DMS153 (cell line): ENCODE results near the gene ZNF280D.

ENCODE experiments used
- DNase-seq: peaks from one replicate; lab custom pipeline; 2025; lab: John Stamatoyannopoulos, UW

Gene ZNF280D

GRCh38 chr15:56640127-56640526 lies 93.2 kb downstream of the ZNF280D start:
- no peak for DNase-seq

- DNase-seq: no peak
These were observed 93.7 kb downstream of the ZNF280D start for GRCh38 chr15:56639631-56640030.

DNA sequence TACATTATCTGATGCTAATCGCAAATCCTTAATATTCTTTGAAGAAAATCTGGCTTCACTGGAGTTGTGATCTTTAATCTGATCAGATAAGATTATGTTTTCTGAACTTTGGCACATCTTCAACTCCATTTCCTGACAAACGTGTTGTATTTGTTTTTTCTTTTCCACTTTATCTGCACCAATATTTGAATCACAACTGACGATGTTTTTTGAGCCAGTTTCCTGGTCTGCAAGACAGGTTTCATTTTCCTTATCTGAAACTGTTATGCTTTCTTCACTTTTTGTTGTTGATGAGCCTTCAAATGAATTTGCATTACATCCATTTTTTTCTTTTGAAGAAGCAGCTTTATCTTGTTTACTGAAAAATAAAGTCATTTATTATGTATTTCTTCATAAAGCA lies 101.5 kb downstream of the ZNF280D start:
- no peak for DNase-seq

- DNase-seq: no peak
These were observed 104.3 kb downstream of the ZNF280D start for GRCh38 chr15:56628893-56629532.

- no peak for DNase-seq
These were observed 113.4 kb downstream of the ZNF280D start for GRCh38 chr15:56619887-56620286.

GRCh38 chr15:56617628-56618027 lies 115.7 kb downstream of the ZNF280D start:
- no peak for DNase-seq

DNA sequence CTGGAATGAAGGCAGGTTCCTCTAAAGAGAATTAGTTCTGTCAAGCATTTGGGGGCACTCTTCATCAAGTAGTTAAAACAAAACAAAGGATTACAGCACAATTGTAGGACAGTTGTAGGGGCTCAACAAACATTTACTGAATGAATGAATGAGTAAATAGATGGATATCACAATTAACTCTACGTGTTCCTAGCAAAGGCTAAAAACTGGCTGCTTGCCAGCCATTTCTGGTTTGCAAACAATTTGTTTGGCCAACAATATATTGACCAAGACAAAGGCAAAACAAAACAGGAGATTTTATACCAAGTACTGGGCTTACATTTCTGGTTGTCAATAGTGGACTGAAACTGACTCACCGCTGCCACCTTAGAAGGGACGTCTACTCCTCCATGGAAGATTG lies 116.8 kb downstream of the ZNF280D start:
- DNase-seq: no peak

- no peak for DNase-seq
These were observed 119.5 kb downstream of the ZNF280D start for GRCh38 chr15:56613811-56614210.

GRCh38 chr15:56608993-56609392 lies 124.3 kb downstream of the ZNF280D start:
- no peak for DNase-seq

- DNase-seq: no peak
These were observed 125.0 kb downstream of the ZNF280D start for GRCh38 chr15:56608140-56608778.

DNA sequence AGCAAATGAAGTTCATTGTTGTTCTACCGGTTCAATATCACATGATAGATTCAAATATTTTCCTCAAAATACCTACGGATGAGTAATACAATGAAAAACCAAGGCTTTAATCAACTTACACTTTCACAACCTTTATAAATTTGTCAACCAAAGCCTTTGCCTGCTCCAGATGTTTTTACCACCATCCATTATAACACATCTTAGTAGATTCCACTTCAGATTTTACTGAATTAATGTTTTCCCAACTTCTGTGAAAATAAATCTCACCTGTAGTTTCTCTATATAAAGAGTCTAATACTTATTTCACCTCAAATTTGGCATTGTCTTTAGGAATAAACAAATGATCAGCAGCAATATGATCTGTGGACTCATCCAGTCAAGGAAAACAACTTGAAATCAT lies 131.1 kb downstream of the ZNF280D start:
- no peak for DNase-seq

DNA sequence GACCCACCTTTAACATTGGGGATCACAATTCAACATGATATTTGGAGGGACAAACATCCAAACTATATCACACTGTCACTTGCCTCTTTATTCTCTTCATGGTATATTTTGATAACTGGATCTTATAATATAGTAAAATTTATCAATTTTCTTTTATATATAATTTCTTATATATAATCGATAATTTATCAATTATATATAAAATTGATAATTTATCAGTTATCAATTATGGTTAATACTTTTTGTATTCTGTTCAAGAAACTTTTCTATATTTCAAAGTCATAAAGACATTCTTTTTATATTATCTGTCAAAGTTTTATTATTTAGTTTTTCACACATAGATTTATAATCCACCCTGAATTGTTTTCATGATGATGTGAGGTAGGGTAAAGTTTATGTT lies 132.9 kb downstream of the ZNF280D start:
- no peak for DNase-seq

GRCh38 chr15:56598991-56599390 lies 134.3 kb downstream of the ZNF280D start:
- DNase-seq: no peak

DNA sequence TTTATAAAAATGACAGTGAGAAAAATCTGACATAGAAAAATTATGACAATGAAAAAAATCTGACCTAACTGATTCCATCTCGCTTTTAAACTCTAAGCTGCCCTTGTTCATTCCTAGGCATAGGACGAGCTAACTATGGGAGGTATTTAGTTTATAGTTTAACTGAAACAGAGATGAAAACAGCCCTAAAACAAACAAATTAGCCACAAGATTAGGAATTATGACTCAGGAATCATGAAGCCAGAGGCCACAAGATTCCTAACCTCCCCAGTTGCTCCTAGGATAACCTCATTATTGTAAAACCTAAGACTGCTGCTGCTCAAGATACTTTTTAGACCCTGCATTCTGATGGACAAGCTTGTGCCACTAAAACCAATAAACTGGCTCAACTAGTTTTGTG lies 145.6 kb downstream of the ZNF280D start:
- no peak for DNase-seq

DNA sequence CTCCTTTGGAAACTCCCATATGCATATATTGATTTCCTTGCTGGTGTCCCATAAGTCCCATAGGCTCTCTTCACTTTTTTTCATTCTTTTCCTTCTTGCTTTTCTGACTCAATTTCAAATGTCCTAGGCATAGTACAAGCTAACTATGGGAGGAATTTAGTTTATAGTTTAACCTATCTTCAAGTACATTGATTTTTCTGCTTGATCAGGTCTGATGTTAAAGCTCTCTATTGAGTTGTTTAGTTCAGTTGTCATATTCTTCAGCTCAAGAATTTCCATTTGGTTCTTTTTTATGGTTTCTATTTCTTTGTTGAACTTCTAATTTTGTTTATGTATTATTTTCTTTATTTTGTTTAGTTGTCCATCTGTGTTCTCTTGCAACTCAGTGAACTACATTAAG lies 147.1 kb downstream of the ZNF280D start:
- DNase-seq: no peak

- no peak for DNase-seq
These were observed 150.5 kb downstream of the ZNF280D start for GRCh38 chr15:56582785-56583184.
